ENCODE data around the gene NWD2. TPM values are rescaled to one million over a fixed set of nuclear protein-coding genes. Genes with fewer than 3 reads are reported as not detected.

Gene NWD2
- total RNA-seq, 1 experiment from 2014 or later, result not detected

DNA sequence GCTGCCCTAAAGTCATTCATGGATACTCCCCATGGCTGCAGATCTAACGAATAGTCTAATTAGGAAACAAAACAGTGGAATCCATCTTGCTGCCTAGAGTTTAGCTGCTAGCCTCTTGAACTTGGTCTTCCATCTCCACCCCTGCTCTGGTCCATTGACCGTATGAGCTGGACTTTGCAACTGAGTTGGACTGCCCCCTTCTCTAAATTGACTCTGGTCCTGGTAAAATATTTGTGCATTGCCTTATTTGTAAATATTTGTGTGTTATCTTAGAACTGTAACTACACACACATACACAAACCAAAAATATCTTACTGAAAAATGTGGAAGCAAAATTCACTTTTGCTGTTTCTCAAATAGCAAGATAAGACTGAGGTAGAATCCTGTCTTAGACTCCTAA, 181.3 kb downstream of the NWD2 start:
- intact Hi-C loops (cut with micrococcal nuclease), result no loop called here
- Histone ChIP-seq H3K27ac (ENCODE audit: low read depth, low read length) (no peak overlapping the region), H3K9me2 (ENCODE audit: insufficient read depth) (no peaks in the 10 kb centered on the region), H4K20me1 (ENCODE audit: insufficient read depth) (no peaks in the 10 kb centered on the region), H3K27me3 (ENCODE audit: insufficient read depth, low read length) (no peaks in the 10 kb centered on the region), H3K4me1 (ENCODE audit: control insufficient read depth in 1 of 2, insufficient read depth in 2 of 2, low read length in 2 of 2) (no peaks in the 10 kb centered on the region), H3K79me2 (ENCODE audit: insufficient read depth, low read length) (no peaks in the 10 kb centered on the region), H3K9ac (ENCODE audit: low read length) (no peak overlapping the region), H3K4me2 (ENCODE audit: low read length) (no peak overlapping the region), H2AFZ (ENCODE audit: low read depth, low read length, poor library complexity, severe bottlenecking) (no peak overlapping the region), H3K9me3 (ENCODE audit: control insufficient read depth in 1 of 2, insufficient read depth in 1 of 2, low read depth in 1 of 2, low read length in 2 of 2) (no peaks in the 10 kb centered on the region), H3K36me3 (ENCODE audit: control insufficient read depth in 1 of 2, insufficient read depth in 2 of 2, low read length in 2 of 2) (no peaks in the 10 kb centered on the region), H3K4me3 (replicated peaks in 1 of 2; ENCODE audit: low read depth in 1 of 2, low read length in 2 of 2) (no peak overlapping the region)
- no peak for TF ChIP-seq ATF3 (IDR thresholded peaks at IDR 0.05)
- TF ChIP-seq YY1 (IDR thresholded peaks at IDR 0.05; ENCODE audit: extremely low read depth, insufficient replicate concordance, low read depth, low read length), result no peak
- TF ChIP-seq, protein P1, sequence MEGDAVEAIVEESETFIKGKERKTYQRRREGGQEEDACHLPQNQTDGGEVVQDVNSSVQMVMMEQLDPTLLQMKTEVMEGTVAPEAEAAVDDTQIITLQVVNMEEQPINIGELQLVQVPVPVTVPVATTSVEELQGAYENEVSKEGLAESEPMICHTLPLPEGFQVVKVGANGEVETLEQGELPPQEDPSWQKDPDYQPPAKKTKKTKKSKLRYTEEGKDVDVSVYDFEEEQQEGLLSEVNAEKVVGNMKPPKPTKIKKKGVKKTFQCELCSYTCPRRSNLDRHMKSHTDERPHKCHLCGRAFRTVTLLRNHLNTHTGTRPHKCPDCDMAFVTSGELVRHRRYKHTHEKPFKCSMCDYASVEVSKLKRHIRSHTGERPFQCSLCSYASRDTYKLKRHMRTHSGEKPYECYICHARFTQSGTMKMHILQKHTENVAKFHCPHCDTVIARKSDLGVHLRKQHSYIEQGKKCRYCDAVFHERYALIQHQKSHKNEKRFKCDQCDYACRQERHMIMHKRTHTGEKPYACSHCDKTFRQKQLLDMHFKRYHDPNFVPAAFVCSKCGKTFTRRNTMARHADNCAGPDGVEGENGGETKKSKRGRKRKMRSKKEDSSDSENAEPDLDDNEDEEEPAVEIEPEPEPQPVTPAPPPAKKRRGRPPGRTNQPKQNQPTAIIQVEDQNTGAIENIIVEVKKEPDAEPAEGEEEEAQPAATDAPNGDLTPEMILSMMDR (IDR thresholded peaks at IDR 0.05 in 2 of 3, conservative IDR thresholded peaks at IDR 0.05 in 1 of 3; ENCODE audit: borderline replicate concordance in 1 of 3, insufficient read depth in 1 of 3, low read depth in 2 of 3, low read length in 2 of 3), result no peak
- TF ChIP-seq, protein P2, sequence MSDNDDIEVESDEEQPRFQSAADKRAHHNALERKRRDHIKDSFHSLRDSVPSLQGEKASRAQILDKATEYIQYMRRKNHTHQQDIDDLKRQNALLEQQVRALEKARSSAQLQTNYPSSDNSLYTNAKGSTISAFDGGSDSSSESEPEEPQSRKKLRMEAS (IDR thresholded peaks at IDR 0.05), result no peak
- no peak for TF ChIP-seq POLR2A (IDR thresholded peaks at IDR 0.05; ENCODE audit: borderline replicate concordance, extremely low read depth, insufficient read depth, insufficient read length)
- TF ChIP-seq EZH2phosphoT487 (IDR thresholded peaks at IDR 0.05; ENCODE audit: borderline replicate concordance), result no peak
- no peak for TF ChIP-seq CBX3 (IDR thresholded peaks at IDR 0.05; ENCODE audit: low read depth)
- TF ChIP-seq EZH2 (IDR thresholded peaks at IDR 0.05), result no peak
- ChIA-PET CTCF (no interaction called here), POLR2A (no interaction called here), RAD21 (ENCODE audit: low non-redundant PET in 1 of 2, low total read pairs in 2 of 2, uncharacterized antibody in 2 of 2, unreplicated experiment in 2 of 2) (no interaction called here)
- no TSS peak for BruUV-seq (replicated peaks)
- ATAC-seq (no peak), DNase-seq (ENCODE audit: low read depth, low spot score) (no peak)

DNA sequence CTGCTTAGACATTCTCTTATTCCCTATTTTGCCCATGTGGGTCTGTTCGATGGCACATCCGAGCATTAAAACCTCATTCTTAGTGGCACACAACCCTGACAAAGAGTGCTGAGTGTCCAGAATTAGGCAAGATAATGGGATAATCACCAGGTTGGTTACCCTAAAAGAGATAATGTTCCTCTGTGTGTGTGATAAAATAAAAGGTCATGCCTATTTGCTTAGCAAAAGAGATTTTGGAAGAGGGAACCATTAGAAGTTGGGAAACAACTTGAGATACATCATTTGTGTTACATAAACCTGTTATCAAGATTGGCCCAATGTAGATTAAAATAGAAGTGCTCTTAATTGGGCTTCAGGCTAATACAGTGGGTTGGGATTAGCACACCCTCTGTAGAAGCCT, 182.7 kb downstream of the NWD2 start:
- CTCF ChIA-PET, result no interaction called here
- POLR2A ChIA-PET, result no interaction called here
- RAD21 ChIA-PET (ENCODE audit: low non-redundant PET in 1 of 2, low total read pairs in 2 of 2, uncharacterized antibody in 2 of 2, unreplicated experiment in 2 of 2), result no interaction called here
- TF ChIP-seq, protein P1 (IDR thresholded peaks at IDR 0.05 in 2 of 3, conservative IDR thresholded peaks at IDR 0.05 in 1 of 3; ENCODE audit: borderline replicate concordance in 1 of 3, insufficient read depth in 1 of 3, low read depth in 2 of 3, low read length in 2 of 3), result no peak
- TF ChIP-seq ZBTB33 (IDR thresholded peaks at IDR 0.05; ENCODE audit: extremely low read depth, insufficient replicate concordance, low read length) (no peak), POLR2AphosphoS5 (IDR thresholded peaks at IDR 0.05; ENCODE audit: low read depth, low read length) (no peak), EGR1 (IDR thresholded peaks at IDR 0.05; ENCODE audit: low read depth) (no peak), ZNF274 (IDR thresholded peaks at IDR 0.05; ENCODE audit: low read depth, low read length) (no peak), EZH2phosphoT487 (IDR thresholded peaks at IDR 0.05; ENCODE audit: borderline replicate concordance) (no peak), EZH2 (IDR thresholded peaks at IDR 0.05) (no peak), YY1 (IDR thresholded peaks at IDR 0.05; ENCODE audit: extremely low read depth, insufficient replicate concordance, low read depth, low read length) (no peak), SP1 (IDR thresholded peaks at IDR 0.05; ENCODE audit: low read depth) (no peak)

More for the DNA sequence above, 182.7 kb downstream of the NWD2 start:
- no peak overlapping the region for H3K4me3 ChIP-seq (replicated peaks in 1 of 2; ENCODE audit: low read depth in 1 of 2, low read length in 2 of 2)
- DNase-seq (ENCODE audit: low read depth, low spot score) (no peak), ATAC-seq (no peak)
- no peak overlapping the region for H3K9ac ChIP-seq (ENCODE audit: low read length)
- H3K9me3 ChIP-seq (ENCODE audit: control insufficient read depth in 1 of 2, insufficient read depth in 1 of 2, low read depth in 1 of 2, low read length in 2 of 2), result no peaks in the 10 kb centered on the region
- no peaks in the 10 kb centered on the region for H3K9me2 ChIP-seq (ENCODE audit: insufficient read depth)
- no TSS peak for BruUV-seq (replicated peaks)
- H3K27me3 ChIP-seq (ENCODE audit: insufficient read depth, low read length), result no peaks in the 10 kb centered on the region
- no peaks in the 10 kb centered on the region for H3K4me1 ChIP-seq (ENCODE audit: control insufficient read depth in 1 of 2, insufficient read depth in 2 of 2, low read length in 2 of 2)
- intact Hi-C loops (cut with micrococcal nuclease), result no loop called here
- no peaks in the 10 kb centered on the region for H3K79me2 ChIP-seq (ENCODE audit: insufficient read depth, low read length)
- H3K4me2 ChIP-seq (ENCODE audit: low read length), result no peak overlapping the region
- H2AFZ ChIP-seq (ENCODE audit: low read depth, low read length, poor library complexity, severe bottlenecking), result no peak overlapping the region
- no peaks in the 10 kb centered on the region for H4K20me1 ChIP-seq (ENCODE audit: insufficient read depth)
- no peak overlapping the region for H3K27ac ChIP-seq (ENCODE audit: low read depth, low read length)
- no peaks in the 10 kb centered on the region for H3K36me3 ChIP-seq (ENCODE audit: control insufficient read depth in 1 of 2, insufficient read depth in 2 of 2, low read length in 2 of 2)

All from HCT116 (cell line).